Esophagus muscularis mucosa (tissue), 4 donors: Measurements from ENCODE around the gene PCDHB15.

Experiments used
- EP300 ChIP-seq: sonication (generic); formaldehyde crosslinking; IDR thresholded peaks from one replicate; pipeline ENCODE4 v1.6.1; 2017; ENCODE audit warnings: antibody characterized with exemption
- POLR2A ChIP-seq: fragments of 450-650 bp; IDR thresholded peaks from one replicate; pipeline ENCODE4 v1.6.1; 2017; ENCODE audit warnings: antibody characterized with exemption, moderate library complexity, mild to moderate bottlenecking, low read depth
- TF ChIP-seq, protein P1 (sequence below), 3 experiments: fragments of 200-600 bp in 2 of 3; fragments of 450-650 bp in 1 of 3; sonication (generic) in 2 of 3; IDR thresholded peaks; one replicate each; pipeline ENCODE4 v1.5.1; 2017 to 2019; ENCODE audit warnings: antibody characterized with exemption in 3 of 3, mild to moderate bottlenecking in 2 of 3, moderate library complexity in 1 of 3

DNA sequence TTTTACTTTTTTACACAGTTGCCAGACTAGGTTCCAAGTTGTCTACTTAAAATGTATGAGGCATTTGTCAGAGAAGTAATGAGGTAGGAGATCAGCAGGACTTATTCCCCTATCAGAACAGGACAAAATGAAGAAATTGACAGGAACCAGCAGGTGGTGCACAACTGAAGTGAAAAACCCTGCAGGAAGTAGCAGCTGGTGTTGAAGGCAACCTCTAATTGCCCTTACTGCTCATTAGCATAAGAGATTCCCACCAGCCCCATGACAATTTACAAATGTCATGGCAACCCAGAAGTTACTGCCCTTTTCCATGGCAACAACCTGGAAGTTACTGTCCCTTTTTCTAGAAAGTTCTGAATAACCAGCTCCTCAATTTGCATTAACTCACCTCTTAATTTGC lies 5.4 kb downstream of the PCDHB15 start:
- TF ChIP-seq, protein P1, sequence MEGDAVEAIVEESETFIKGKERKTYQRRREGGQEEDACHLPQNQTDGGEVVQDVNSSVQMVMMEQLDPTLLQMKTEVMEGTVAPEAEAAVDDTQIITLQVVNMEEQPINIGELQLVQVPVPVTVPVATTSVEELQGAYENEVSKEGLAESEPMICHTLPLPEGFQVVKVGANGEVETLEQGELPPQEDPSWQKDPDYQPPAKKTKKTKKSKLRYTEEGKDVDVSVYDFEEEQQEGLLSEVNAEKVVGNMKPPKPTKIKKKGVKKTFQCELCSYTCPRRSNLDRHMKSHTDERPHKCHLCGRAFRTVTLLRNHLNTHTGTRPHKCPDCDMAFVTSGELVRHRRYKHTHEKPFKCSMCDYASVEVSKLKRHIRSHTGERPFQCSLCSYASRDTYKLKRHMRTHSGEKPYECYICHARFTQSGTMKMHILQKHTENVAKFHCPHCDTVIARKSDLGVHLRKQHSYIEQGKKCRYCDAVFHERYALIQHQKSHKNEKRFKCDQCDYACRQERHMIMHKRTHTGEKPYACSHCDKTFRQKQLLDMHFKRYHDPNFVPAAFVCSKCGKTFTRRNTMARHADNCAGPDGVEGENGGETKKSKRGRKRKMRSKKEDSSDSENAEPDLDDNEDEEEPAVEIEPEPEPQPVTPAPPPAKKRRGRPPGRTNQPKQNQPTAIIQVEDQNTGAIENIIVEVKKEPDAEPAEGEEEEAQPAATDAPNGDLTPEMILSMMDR (IDR thresholded peaks at IDR 0.05): no peak
- no peak for TF ChIP-seq EP300
- no peak for TF ChIP-seq POLR2A
